CD8-positive, alpha-beta memory T cell (primary cell): ENCODE data around the gene PHTF1. TPM values are rescaled to one million over a fixed set of nuclear protein-coding genes. Genes with fewer than 3 reads are reported as not detected.

Experiments
- CTCF ChIA-PET: fragments of 350-600 bp; sonication (Branson Sonifier 250); formaldehyde crosslinking; loops from one replicate; lab custom pipeline; 2021; ENCODE audit warnings: antibody characterized with exemption; lab: Charles Lee
- POLR2A ChIA-PET: fragments of 350-600 bp; sonication (Branson Sonifier 250); formaldehyde crosslinking; loops from one replicate; lab custom pipeline; 2021; ENCODE audit warnings: antibody characterized with exemption; lab: Charles Lee
- DNase-seq, 5 donors: peaks; one replicate each; pipeline versions ENCODE4 v3.0.0 to v3.0.0-alpha.2; 2020 to 2022; ENCODE audit warnings: mixed read lengths in 1 of 5
- H3K27ac ChIP-seq: one replicate; pipeline ENCODE4 v1.7.0; 2013; ENCODE audit warnings: low read depth, mild to moderate bottlenecking, low read length, moderate library complexity
- H3K27me3 ChIP-seq: 2 replicates; pipeline ENCODE4 v1.7.0; 2013; ENCODE audit warnings: low read length, mild to moderate bottlenecking; ENCODE audit not compliant: insufficient read depth, poor library complexity, severe bottlenecking
- H3K36me3 ChIP-seq: 2 replicates; pipeline ENCODE4 v1.7.0; 2013; ENCODE audit warnings: mild to moderate bottlenecking, low read length, moderate library complexity; ENCODE audit not compliant: insufficient read depth
- H3K4me1 ChIP-seq: 2 replicates; pipeline ENCODE4 v1.7.0; 2013; ENCODE audit warnings: mild to moderate bottlenecking, low read length, moderate library complexity; ENCODE audit not compliant: insufficient read depth
- H3K4me3 ChIP-seq: 2 replicates; pipeline ENCODE4 v1.7.0; 2013; ENCODE audit warnings: mild to moderate bottlenecking, low read length
- H3K9me3 ChIP-seq: 2 replicates; pipeline ENCODE4 v1.7.0; 2013; ENCODE audit warnings: mild to moderate bottlenecking, low read length
- H3K27ac Mint-ChIP-seq, 8 donors: one replicate each; pipeline ENCODE4 v1.8.0; 2020 to 2021; ENCODE audit warnings: mixed read lengths in 8 of 8, mild to moderate bottlenecking in 6 of 8, inconsistent platforms in 3 of 8, moderate library complexity in 3 of 8
- H3K27me3 Mint-ChIP-seq, 2 donors: one replicate each; pipeline ENCODE4 v1.8.0; 2020 to 2021; ENCODE audit warnings: mixed read lengths in 2 of 2, mild to moderate bottlenecking in 1 of 2, moderate library complexity in 1 of 2
- H3K36me3 Mint-ChIP-seq, 3 donors: one replicate each; pipeline ENCODE4 v1.8.0; 2020 to 2021; ENCODE audit warnings: mixed read lengths in 3 of 3, inconsistent platforms in 1 of 3, mild to moderate bottlenecking in 1 of 3
- H3K4me1 Mint-ChIP-seq, 3 donors: one replicate each; pipeline ENCODE4 v1.8.0; 2020 to 2021; ENCODE audit warnings: mixed read lengths in 3 of 3, inconsistent platforms in 1 of 3, mild to moderate bottlenecking in 1 of 3
- H3K4me3 Mint-ChIP-seq, 7 donors: one replicate each; pipeline ENCODE4 v1.8.0; 2020 to 2021; ENCODE audit warnings: mixed read lengths in 7 of 7, mild to moderate bottlenecking in 6 of 7, moderate library complexity in 4 of 7, inconsistent platforms in 2 of 7
- H3K9me3 Mint-ChIP-seq, 5 donors: one replicate each; pipeline ENCODE4 v1.8.0; 2020 to 2022; ENCODE audit warnings: mixed read lengths in 5 of 5, mild to moderate bottlenecking in 3 of 5, moderate library complexity in 2 of 5, inconsistent platforms in 1 of 5
- polyA plus RNA-seq: library from polyadenylated mRNA; unstranded; fragments of 300-500 nt; fragmentation: Illumina TruSeq; gene quantifications from one replicate; pipeline ENCODE4 v1.2.3, GENCODE V29; 2021
- total RNA-seq, 2 experiments: library from RNA; stranded (reverse); gene quantifications; one replicate each; pipeline ENCODE4 v1.2.3, GENCODE V29; 2021

The PHTF1 gene
- total and polyA plus RNA-seq, 3 experiments from 2014 or later: 14.5 to 17.8 (median 17.5) TPM

- no peaks in the 10 kb centered on the region for H3K4me1 Mint-ChIP-seq
- H3K4me1 ChIP-seq: no peaks in the 10 kb centered on the region
- H3K9me3 ChIP-seq: no peaks in the 10 kb centered on the region
- no peaks in the 10 kb centered on the region for H3K9me3 Mint-ChIP-seq
- H3K27ac ChIP-seq: no peak overlapping the region
- no peak overlapping the region for H3K4me3 Mint-ChIP-seq
- peaks cover 0 to 3% (median 0%) of the 10 kb centered on the region in 3 donors for H3K36me3 Mint-ChIP-seq
- ChIA-PET POLR2A (no interaction called here), CTCF (no interaction called here)
- H3K27ac Mint-ChIP-seq: no peak overlapping the region
- H3K27me3 Mint-ChIP-seq: peaks cover 1 to 6% of the 10 kb centered on the region in 2 donors
- H3K36me3 ChIP-seq: no peaks in the 10 kb centered on the region
- no peak for DNase-seq
- H3K4me3 ChIP-seq: no peak overlapping the region
- H3K27me3 ChIP-seq: no peaks in the 10 kb centered on the region
Observed at GRCh38 chr1:113672491-113672890, 86.8 kb downstream of the PHTF1 start.

GRCh38 chr1:113670650-113671049, 88.6 kb downstream of the PHTF1 start:
- Mint-ChIP-seq H3K9me3 (no peaks in the 10 kb centered on the region), H3K4me1 (no peaks in the 10 kb centered on the region), H3K36me3 (peaks cover 0 to 3% (median 0%) of the 10 kb centered on the region in 3 donors), H3K27ac (no peak overlapping the region), H3K4me3 (no peak overlapping the region), H3K27me3 (peaks cover 1 to 4% of the 10 kb centered on the region in 2 donors)
- Histone ChIP-seq H3K27me3 (no peaks in the 10 kb centered on the region), H3K4me1 (no peaks in the 10 kb centered on the region), H3K36me3 (no peaks in the 10 kb centered on the region), H3K27ac (no peak overlapping the region), H3K9me3 (no peaks in the 10 kb centered on the region), H3K4me3 (no peak overlapping the region)
- ChIA-PET CTCF (no interaction called here), POLR2A (no interaction called here)
- DNase-seq: no peak

GRCh38 chr1:113669988-113670387, 89.3 kb downstream of the PHTF1 start:
- H3K27ac Mint-ChIP-seq: no peak overlapping the region
- H3K27ac ChIP-seq: no peak overlapping the region
- no peak overlapping the region for H3K4me3 Mint-ChIP-seq
- no peaks in the 10 kb centered on the region for H3K27me3 ChIP-seq
- H3K4me1 ChIP-seq: no peaks in the 10 kb centered on the region
- ChIA-PET POLR2A (no interaction called here), CTCF (no interaction called here)
- H3K4me1 Mint-ChIP-seq: no peaks in the 10 kb centered on the region
- peaks cover 1 to 4% of the 10 kb centered on the region in 2 donors for H3K27me3 Mint-ChIP-seq
- no peak overlapping the region for H3K4me3 ChIP-seq
- peaks cover 0 to 3% (median 0%) of the 10 kb centered on the region in 3 donors for H3K36me3 Mint-ChIP-seq
- no peak for DNase-seq
- no peaks in the 10 kb centered on the region for H3K9me3 ChIP-seq
- no peaks in the 10 kb centered on the region for H3K9me3 Mint-ChIP-seq
- H3K36me3 ChIP-seq: no peaks in the 10 kb centered on the region

GRCh38 chr1:113666126-113666525, 93.2 kb downstream of the PHTF1 start:
- no peaks in the 10 kb centered on the region for H3K9me3 ChIP-seq
- Mint-ChIP-seq H3K4me1 (no peaks in the 10 kb centered on the region), H3K9me3 (no peaks in the 10 kb centered on the region), H3K36me3 (no peaks in the 10 kb centered on the region), H3K27me3 (peaks cover 0 to 4% of the 10 kb centered on the region in 2 donors), H3K4me3 (no peak overlapping the region), H3K27ac (no peak overlapping the region)
- no peaks in the 10 kb centered on the region for H3K4me1 ChIP-seq
- DNase-seq: no peak
- ChIA-PET CTCF (no interaction called here), POLR2A (no interaction called here)
- H3K27ac ChIP-seq: no peak overlapping the region
- H3K27me3 ChIP-seq: no peaks in the 10 kb centered on the region
- H3K4me3 ChIP-seq: no peak overlapping the region
- no peaks in the 10 kb centered on the region for H3K36me3 ChIP-seq

GRCh38 chr1:113665071-113665470, 94.2 kb downstream of the PHTF1 start:
- H3K36me3 Mint-ChIP-seq: no peaks in the 10 kb centered on the region
- no peaks in the 10 kb centered on the region for H3K9me3 Mint-ChIP-seq
- ChIA-PET POLR2A (no interaction called here), CTCF (no interaction called here)
- H3K4me1 ChIP-seq: no peaks in the 10 kb centered on the region
- H3K27ac Mint-ChIP-seq: no peak overlapping the region
- no peak overlapping the region for H3K4me3 Mint-ChIP-seq
- H3K4me1 Mint-ChIP-seq: no peaks in the 10 kb centered on the region
- no peak overlapping the region for H3K27ac ChIP-seq
- no peak for DNase-seq
- H3K4me3 ChIP-seq: no peak overlapping the region
- no peaks in the 10 kb centered on the region for H3K9me3 ChIP-seq
- peaks cover 0 to 4% of the 10 kb centered on the region in 2 donors for H3K27me3 Mint-ChIP-seq
- no peaks in the 10 kb centered on the region for H3K36me3 ChIP-seq
- no peaks in the 10 kb centered on the region for H3K27me3 ChIP-seq

GRCh38 chr1:113663165-113663951, 95.9 kb downstream of the PHTF1 start:
- CTCF ChIA-PET: no interaction called here
- Histone ChIP-seq H3K27ac (no peak overlapping the region), H3K36me3 (no peaks in the 10 kb centered on the region), H3K9me3 (no peaks in the 10 kb centered on the region), H3K4me1 (no peaks in the 10 kb centered on the region), H3K27me3 (no peaks in the 10 kb centered on the region), H3K4me3 (no peak overlapping the region)
- POLR2A ChIA-PET: no interaction called here
- H3K4me3 Mint-ChIP-seq: no peak overlapping the region
- H3K36me3 Mint-ChIP-seq: no peaks in the 10 kb centered on the region
- H3K27me3 Mint-ChIP-seq: no peaks in the 10 kb centered on the region
- H3K27ac Mint-ChIP-seq: no peak overlapping the region
- no peak for DNase-seq
- H3K9me3 Mint-ChIP-seq: no peaks in the 10 kb centered on the region
- no peaks in the 10 kb centered on the region for H3K4me1 Mint-ChIP-seq

GRCh38 chr1:113662101-113662500, 97.2 kb downstream of the PHTF1 start:
- H3K36me3 ChIP-seq: no peaks in the 10 kb centered on the region
- Mint-ChIP-seq H3K27me3 (no peaks in the 10 kb centered on the region), H3K27ac (no peak overlapping the region), H3K4me1 (no peaks in the 10 kb centered on the region), H3K4me3 (no peak overlapping the region), H3K36me3 (no peaks in the 10 kb centered on the region), H3K9me3 (no peaks in the 10 kb centered on the region)
- H3K27ac ChIP-seq: no peak overlapping the region
- ChIA-PET CTCF (no interaction called here), POLR2A (no interaction called here)
- no peak overlapping the region for H3K4me3 ChIP-seq
- DNase-seq: no peak
- no peaks in the 10 kb centered on the region for H3K27me3 ChIP-seq
- H3K4me1 ChIP-seq: no peaks in the 10 kb centered on the region
- H3K9me3 ChIP-seq: no peaks in the 10 kb centered on the region

GRCh38 chr1:113660088-113660487, 99.2 kb downstream of the PHTF1 start:
- H3K4me3 ChIP-seq: no peak overlapping the region
- no peaks in the 10 kb centered on the region for H3K9me3 ChIP-seq
- H3K27me3 ChIP-seq: no peaks in the 10 kb centered on the region
- Mint-ChIP-seq H3K9me3 (no peaks in the 10 kb centered on the region), H3K27ac (no peak overlapping the region), H3K4me1 (no peaks in the 10 kb centered on the region), H3K27me3 (no peaks in the 10 kb centered on the region), H3K36me3 (no peaks in the 10 kb centered on the region), H3K4me3 (no peak overlapping the region)
- no peaks in the 10 kb centered on the region for H3K4me1 ChIP-seq
- DNase-seq: no peak
- H3K27ac ChIP-seq: no peak overlapping the region
- ChIA-PET CTCF (no interaction called here), POLR2A (no interaction called here)
- no peaks in the 10 kb centered on the region for H3K36me3 ChIP-seq
